DND-41 (cell line): ENCODE data around the gene CASQ1.

ENCODE experiments used
- ATAC-seq: fragments of 200-7000 bp; cut with Tn5 transposase; 3 replicates; pipeline ENCODE4 v1.9.1; 2021; ENCODE audit warnings: low read depth; ENCODE audit not compliant: insufficient read depth
- DNase-seq: peaks from one replicate; pipeline ENCODE4 v3.0.0-alpha.2; 2020
- H2AFZ ChIP-seq: 2 replicates; pipeline ENCODE4 v1.6.0; 2012; ENCODE audit warnings: low read depth, low read length
- H3K27ac ChIP-seq: 2 replicates; pipeline ENCODE4 v1.5.1; 2012; ENCODE audit warnings: low read length, inconsistent platforms
- H3K27me3 ChIP-seq: fragments of 200-600 bp; sonication (generic); 2 replicates; pipeline ENCODE4 v1.6.0; 2012; ENCODE audit warnings: low read length, mild to moderate bottlenecking, inconsistent platforms; ENCODE audit not compliant: insufficient read depth, poor library complexity
- H3K36me3 ChIP-seq: 2 replicates; pipeline ENCODE4 v1.5.1; 2012; ENCODE audit warnings: low read length, inconsistent platforms; ENCODE audit not compliant: insufficient read depth
- H3K4me1 ChIP-seq: 2 replicates; pipeline ENCODE4 v1.5.1; 2012; ENCODE audit warnings: mild to moderate bottlenecking, low read length; ENCODE audit not compliant: insufficient read depth
- H3K4me2 ChIP-seq: 2 replicates; pipeline ENCODE4 v1.6.0; 2012; ENCODE audit warnings: mild to moderate bottlenecking, moderate library complexity, low read length, inconsistent platforms; ENCODE audit not compliant: insufficient read depth
- H3K4me3 ChIP-seq, 2 experiments: fragments of 200-600 bp in 1 of 2; shearing (Covaris generic) in 1 of 2; 2 replicates each; pipeline ENCODE4 v1.5.1; 2012 to 2016; ENCODE audit warnings: inconsistent platforms in 2 of 2, low read length in 2 of 2, mild to moderate bottlenecking in 2 of 2, low read depth in 1 of 2, moderate library complexity in 1 of 2
- H3K79me2 ChIP-seq: 2 replicates; pipeline ENCODE4 v1.6.0; 2012; ENCODE audit warnings: low read length, inconsistent platforms; ENCODE audit not compliant: insufficient read depth
- H3K9ac ChIP-seq: 2 replicates; pipeline ENCODE4 v1.6.0; 2012; ENCODE audit warnings: low read depth, mild to moderate bottlenecking, inconsistent platforms, low read length, moderate library complexity
- H3K9me3 ChIP-seq: 2 replicates; pipeline ENCODE4 v1.5.1; 2012; ENCODE audit warnings: low read length, moderate library complexity, mild to moderate bottlenecking, inconsistent platforms; ENCODE audit not compliant: insufficient read depth, severe bottlenecking
- H4K20me1 ChIP-seq: 2 replicates; pipeline ENCODE4 v1.6.0; 2012; ENCODE audit warnings: low read length; ENCODE audit not compliant: insufficient read depth
- CTCF ChIP-seq: IDR thresholded peaks from 2 replicates; pipeline ENCODE4 v1.5.1; 2012; ENCODE audit warnings: borderline replicate concordance, low read length, moderate library complexity, mild to moderate bottlenecking; ENCODE audit not compliant: poor library complexity, severe bottlenecking; ENCODE audit errors: extremely low read depth
- EZH2 ChIP-seq: IDR thresholded peaks from 3 replicates; pipeline ENCODE4 v1.6.1; 2012; ENCODE audit warnings: borderline replicate concordance, low read depth, mild to moderate bottlenecking, moderate library complexity, low read length, inconsistent platforms; ENCODE audit not compliant: severe bottlenecking

The CASQ1 gene

GRCh38 chr1:160209321-160210046, 19.1 kb downstream of the CASQ1 start:
- ATAC-seq (no peak), DNase-seq (no peak)
- no peak overlapping the region for H2AFZ ChIP-seq
- H3K9ac ChIP-seq: no peak overlapping the region
- H3K4me1 ChIP-seq: peaks cover 20% of the 10 kb centered on the region
- H3K27ac ChIP-seq: no peak overlapping the region
- peaks cover 55% of the 10 kb centered on the region for H3K36me3 ChIP-seq
- no peak overlapping the region for H3K4me2 ChIP-seq
- peaks cover 21% of the 10 kb centered on the region; the same call in 1 of the 2 replicates for H4K20me1 ChIP-seq
- TF ChIP-seq CTCF: no peak
- TF ChIP-seq EZH2: no peak
- H3K4me3 ChIP-seq: no peak overlapping the region
- H3K79me2 ChIP-seq: peaks cover 19% of the 10 kb centered on the region
- H3K9me3 ChIP-seq: no peaks in the 10 kb centered on the region
- H3K27me3 ChIP-seq: no peaks in the 10 kb centered on the region

DNA sequence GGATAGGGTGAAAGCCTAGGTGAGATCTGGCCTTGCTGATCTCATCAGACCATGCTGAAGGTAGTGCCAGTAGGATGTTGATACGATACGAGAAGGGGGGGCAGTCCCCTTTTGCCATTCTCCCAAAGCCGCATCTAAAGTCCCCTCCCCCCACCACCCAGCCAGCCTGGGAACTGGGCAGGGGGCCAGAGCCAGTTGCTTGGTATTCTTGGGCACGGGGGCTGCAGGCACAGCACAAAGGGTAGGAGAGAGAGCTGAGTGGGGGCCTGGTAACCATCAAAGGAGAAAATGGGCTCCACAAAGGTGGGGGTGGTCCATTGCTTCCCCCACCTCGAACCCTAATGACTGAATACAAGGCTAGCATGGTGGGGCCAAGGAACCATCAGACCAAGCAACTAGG, 20.2 kb downstream of the CASQ1 start:
- H3K4me3 ChIP-seq: no peak overlapping the region
- H3K9me3 ChIP-seq: no peaks in the 10 kb centered on the region
- no peak overlapping the region for H2AFZ ChIP-seq
- peaks cover 16% of the 10 kb centered on the region for H3K79me2 ChIP-seq
- H3K36me3 ChIP-seq: peaks cover 66% of the 10 kb centered on the region
- DNase-seq: no peak
- H3K9ac ChIP-seq: no peak overlapping the region
- peaks cover 21% of the 10 kb centered on the region; the same call in 1 of the 2 replicates for H4K20me1 ChIP-seq
- no peak overlapping the region for H3K27ac ChIP-seq
- TF ChIP-seq EZH2 (no peak), CTCF (no peak)
- H3K4me2 ChIP-seq: no peak overlapping the region
- H3K4me1 ChIP-seq: peaks cover 14% of the 10 kb centered on the region
- no peak for ATAC-seq
- no peaks in the 10 kb centered on the region for H3K27me3 ChIP-seq

DNA sequence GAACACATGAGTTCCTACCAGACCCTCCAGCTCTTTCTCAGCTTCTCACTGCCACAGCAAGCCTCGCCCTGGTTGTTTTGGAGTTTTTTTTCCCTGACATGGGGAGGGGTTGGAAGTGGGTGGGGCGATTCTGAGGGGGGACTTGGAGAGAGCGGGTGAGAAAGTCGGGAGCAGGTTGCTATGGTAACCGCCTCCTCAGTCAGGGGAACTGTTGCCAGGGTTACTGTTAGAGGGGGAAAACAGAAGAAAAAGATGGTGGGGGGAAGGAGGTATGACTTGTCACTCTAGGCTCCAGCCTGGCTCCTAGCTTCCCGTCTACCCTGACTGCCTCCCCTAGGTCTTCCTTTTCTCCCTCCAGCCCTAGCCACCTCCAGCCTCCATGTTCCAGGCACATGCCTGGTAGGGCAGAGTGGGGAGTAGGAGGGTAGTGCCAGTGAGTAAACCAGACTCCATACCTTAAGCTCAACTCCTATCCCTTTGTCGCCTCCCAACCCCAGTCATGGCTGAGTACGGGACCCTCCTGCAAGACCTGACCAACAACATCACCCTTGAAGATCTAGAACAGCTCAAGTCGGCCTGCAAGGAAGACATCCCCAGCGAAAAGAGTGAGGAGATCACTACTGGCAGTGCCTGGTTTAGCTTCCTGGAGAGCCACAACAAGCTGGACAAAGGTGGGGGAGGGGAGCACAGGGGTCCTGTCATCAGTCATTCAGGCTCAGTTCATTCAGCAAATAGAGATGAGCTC, 20.8 kb downstream of the CASQ1 start:
- DNase-seq: no peak
- peaks cover 8% of the 10 kb centered on the region for H3K4me1 ChIP-seq
- no peak overlapping the region for H3K9ac ChIP-seq
- TF ChIP-seq EZH2 (no peak), CTCF (no peak)
- ATAC-seq: no peak
- H3K9me3 ChIP-seq: no peaks in the 10 kb centered on the region
- H3K4me3 ChIP-seq: no peak overlapping the region
- peaks cover 72% of the 10 kb centered on the region for H3K36me3 ChIP-seq
- H3K79me2 ChIP-seq: 0 out of 2 replicates have a peak, but pooled peaks cover 10% of the 10 kb centered on the region
- H3K27me3 ChIP-seq: no peaks in the 10 kb centered on the region
- H2AFZ ChIP-seq: no peak overlapping the region
- no peak overlapping the region for H3K27ac ChIP-seq
- no peak overlapping the region for H3K4me2 ChIP-seq
- H4K20me1 ChIP-seq: peaks cover 21% of the 10 kb centered on the region; the same call in 1 of the 2 replicates
